ENCODE measurements around the gene SIPA1.

The SIPA1 gene

DNA sequence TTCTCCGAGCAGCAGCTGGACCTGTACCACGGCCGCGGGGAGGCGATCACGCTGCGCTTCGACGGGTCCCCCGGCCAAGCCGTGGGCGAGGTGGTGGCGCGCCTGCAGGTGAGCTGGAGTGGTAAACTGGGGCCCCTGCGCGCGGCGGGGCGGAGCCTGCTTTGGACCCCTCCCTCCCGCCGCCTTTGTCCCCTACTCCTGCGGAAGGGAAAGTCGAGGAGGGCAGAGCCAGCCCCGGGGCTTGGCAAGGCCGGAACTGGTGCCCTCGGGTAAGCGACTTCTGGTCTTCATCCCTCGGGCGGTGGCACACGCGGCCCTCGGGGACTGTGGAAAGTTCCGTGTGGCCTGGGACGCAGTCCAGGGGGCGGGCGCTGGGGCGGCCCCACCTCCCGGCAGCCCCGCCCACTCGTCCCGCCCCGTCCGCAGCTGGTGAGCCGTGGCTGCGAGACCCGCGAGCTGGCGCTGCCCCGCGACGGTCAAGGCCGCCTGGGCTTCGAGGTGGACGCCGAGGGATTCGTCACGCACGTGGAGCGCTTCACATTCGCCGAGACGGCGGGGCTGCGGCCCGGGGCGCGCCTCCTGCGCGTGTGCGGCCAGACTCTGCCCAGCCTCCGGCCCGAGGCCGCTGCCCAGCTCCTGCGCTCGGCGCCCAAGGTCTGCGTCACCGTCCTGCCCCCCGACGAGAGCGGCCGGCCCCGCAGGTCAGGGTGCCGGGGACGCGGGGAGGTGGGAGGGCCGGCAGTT lies 9.2 kb downstream of the SIPA1 start:
- Histone ChIP-seq H3K27ac (no peak overlapping the region), H3K36me3 (ENCODE audit: control insufficient read depth, insufficient read depth, low read length) (no peaks in the 10 kb centered on the region), H3K9me3 (ENCODE audit: control insufficient read depth, low read length) (no peaks in the 10 kb centered on the region), H3K79me2 (no peaks in the 10 kb centered on the region), H2AFZ (no peak overlapping the region), H3K9ac (no peak overlapping the region), H3K4me1 (peaks cover 4% of the 10 kb centered on the region), H3K4me2 (ENCODE audit: low read length) (no peak overlapping the region), H3K27me3 (ENCODE audit: control insufficient read depth, insufficient read depth, low read length) (no peaks in the 10 kb centered on the region), H3K4me3 (ENCODE audit: low read depth, low read length) (no peak overlapping the region)
- no peak for TF ChIP-seq CTCF (IDR thresholded peaks at IDR 0.05)

DNA sequence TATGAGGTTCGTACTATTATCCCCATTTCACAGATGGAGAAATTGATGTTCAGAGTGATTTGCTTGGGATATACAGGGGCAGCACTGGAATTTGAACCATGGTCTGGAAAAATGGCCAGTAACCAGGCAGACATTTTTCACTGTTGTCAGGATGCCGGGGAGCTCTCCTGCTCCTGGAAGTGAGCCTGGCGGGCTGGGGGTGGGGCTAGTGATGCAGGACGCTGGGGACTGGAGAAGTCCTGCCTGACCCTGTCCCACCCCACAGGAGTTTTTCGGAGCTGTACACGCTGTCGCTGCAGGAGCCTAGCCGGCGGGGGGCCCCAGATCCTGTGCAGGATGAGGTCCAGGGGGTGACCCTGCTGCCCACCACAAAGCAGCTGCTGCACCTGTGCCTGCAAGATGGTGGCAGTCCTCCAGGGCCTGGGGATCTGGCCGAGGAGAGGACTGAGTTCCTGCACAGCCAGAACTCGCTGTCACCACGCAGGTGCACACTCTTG lies 11.1 kb downstream of the SIPA1 start:
- Histone ChIP-seq H3K9ac (no peak overlapping the region), H3K9me3 (ENCODE audit: control insufficient read depth, low read length) (no peaks in the 10 kb centered on the region), H3K79me2 (no peaks in the 10 kb centered on the region), H3K36me3 (ENCODE audit: control insufficient read depth, insufficient read depth, low read length) (no peaks in the 10 kb centered on the region), H3K4me1 (peaks cover 10% of the 10 kb centered on the region), H3K27ac (no peak overlapping the region), H3K4me2 (ENCODE audit: low read length) (no peak overlapping the region), H3K27me3 (ENCODE audit: control insufficient read depth, insufficient read depth, low read length) (no peaks in the 10 kb centered on the region), H3K4me3 (ENCODE audit: low read depth, low read length) (no peak overlapping the region), H2AFZ (no peak overlapping the region)
- no peak for TF ChIP-seq CTCF (IDR thresholded peaks at IDR 0.05)

- H3K9ac ChIP-seq: no peak overlapping the region
- H3K79me2 ChIP-seq: no peaks in the 10 kb centered on the region
- H3K4me1 ChIP-seq: peaks cover 10% of the 10 kb centered on the region
- H3K36me3 ChIP-seq (ENCODE audit: control insufficient read depth, insufficient read depth, low read length): no peaks in the 10 kb centered on the region
- H3K4me2 ChIP-seq (ENCODE audit: low read length): no peak overlapping the region
- H3K27ac ChIP-seq: no peak overlapping the region
- TF ChIP-seq CTCF (IDR thresholded peaks at IDR 0.05): no peak
- no peak overlapping the region for H2AFZ ChIP-seq
- H3K4me3 ChIP-seq (ENCODE audit: low read depth, low read length): no peak overlapping the region
- H3K9me3 ChIP-seq (ENCODE audit: control insufficient read depth, low read length): no peaks in the 10 kb centered on the region
- no peaks in the 10 kb centered on the region for H3K27me3 ChIP-seq (ENCODE audit: control insufficient read depth, insufficient read depth, low read length)
These were observed 12.0 kb downstream of the SIPA1 start for GRCh38 chr11:65649656-65650546.

DNA sequence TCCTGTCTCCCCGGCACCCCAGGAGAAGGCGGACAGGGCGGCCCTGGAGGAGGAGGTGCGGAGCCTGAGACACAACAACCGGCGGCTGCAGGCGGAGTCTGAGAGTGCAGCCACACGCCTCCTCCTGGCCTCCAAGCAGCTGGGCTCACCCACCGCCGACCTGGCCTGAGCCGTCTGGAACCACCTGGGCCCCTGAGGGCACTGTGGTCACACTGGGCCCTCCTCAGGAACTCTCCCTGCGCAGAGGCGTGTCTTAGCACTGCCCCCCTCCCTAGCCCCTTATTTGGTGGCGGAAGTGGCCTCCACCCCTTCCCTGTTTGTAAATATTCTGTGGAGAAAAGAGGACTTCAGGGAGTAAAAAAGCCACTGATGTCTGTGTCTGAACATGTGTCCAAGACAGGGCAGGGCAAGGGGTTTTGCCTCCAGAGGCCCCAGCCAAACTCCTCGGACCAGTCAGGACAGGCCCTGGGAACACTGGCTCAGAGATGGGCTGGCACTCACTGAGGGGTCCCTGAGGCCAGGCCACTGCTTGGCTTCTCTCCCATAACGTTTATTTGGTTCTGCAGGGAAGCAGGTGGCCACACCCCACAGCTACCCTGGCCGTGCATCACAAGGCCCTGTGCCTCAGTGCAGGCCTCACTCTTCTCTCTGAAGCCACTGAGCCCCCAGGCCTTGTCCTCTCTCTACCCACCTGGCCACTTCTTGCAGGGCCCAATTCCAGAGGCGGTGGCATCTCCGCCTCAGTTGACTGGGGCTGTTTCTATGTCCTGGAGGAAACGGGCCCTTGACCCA lies 12.8 kb downstream of the SIPA1 start:
- H3K9ac ChIP-seq: no peak overlapping the region
- no peaks in the 10 kb centered on the region for H3K9me3 ChIP-seq (ENCODE audit: control insufficient read depth, low read length)
- no peak overlapping the region for H3K4me2 ChIP-seq (ENCODE audit: low read length)
- no peaks in the 10 kb centered on the region for H3K27me3 ChIP-seq (ENCODE audit: control insufficient read depth, insufficient read depth, low read length)
- peaks cover 10% of the 10 kb centered on the region for H3K4me1 ChIP-seq
- no peaks in the 10 kb centered on the region for H3K36me3 ChIP-seq (ENCODE audit: control insufficient read depth, insufficient read depth, low read length)
- H3K79me2 ChIP-seq: no peaks in the 10 kb centered on the region
- TF ChIP-seq CTCF (IDR thresholded peaks at IDR 0.05): no peak
- H2AFZ ChIP-seq: no peak overlapping the region
- no peak overlapping the region for H3K4me3 ChIP-seq (ENCODE audit: low read depth, low read length)
- no peak overlapping the region for H3K27ac ChIP-seq

All from parathyroid adenoma (tissue), 2 donors.